ENCODE results near the gene GALNT8. TPM values are rescaled to one million over a fixed set of nuclear protein-coding genes. Genes with fewer than 3 reads are reported as not detected.

Gene GALNT8
- total RNA-seq, 4 donors from 2014 or later: 0.78 to 2.4 (median 1.5) TPM

DNA sequence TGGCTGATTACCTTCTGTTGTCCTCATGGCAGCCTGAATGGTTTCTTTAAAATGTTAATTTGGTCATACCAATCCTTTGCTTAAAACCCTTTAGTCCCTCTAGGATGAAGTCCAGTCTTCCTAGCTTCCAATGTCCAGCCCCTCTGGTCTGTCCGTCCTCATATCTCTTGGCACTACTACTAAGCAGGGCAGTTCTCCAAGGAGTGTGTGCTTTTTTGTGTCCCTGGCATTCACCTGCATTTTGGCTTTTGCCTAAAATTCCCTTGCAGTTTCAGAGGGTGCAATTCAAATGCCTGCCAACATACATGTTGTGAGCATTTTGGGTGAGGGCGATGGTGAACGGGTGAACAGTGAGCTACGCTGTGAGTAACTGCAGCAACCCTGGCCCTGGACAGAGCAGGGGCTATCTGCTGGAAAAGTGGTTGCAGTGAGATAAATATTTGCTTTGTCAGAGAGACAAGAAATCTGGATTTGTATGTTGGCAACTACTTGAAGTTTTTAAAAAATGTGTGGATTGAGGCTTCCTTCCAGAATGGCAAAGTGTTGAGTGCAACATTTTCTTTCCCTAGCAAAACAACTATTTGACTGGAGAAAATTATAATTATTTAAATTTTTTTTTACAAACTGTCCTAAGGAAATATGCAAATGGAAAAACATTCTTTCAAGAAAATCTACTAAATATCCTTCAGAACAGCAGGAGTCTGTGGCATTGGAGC is 14.6 kb downstream of the GALNT8 start:
- no peak for ATAC-seq
- WGBS, 2 donors (ENCODE audit: low coverage in 1 of 2): 52 to 61% methylated on average over 3 to 4 of the region's 4 CpGs
- Histone ChIP-seq H3K36me3 (no peaks in the 10 kb centered on the region), H3K4me1 (no peaks in the 10 kb centered on the region), H3K27ac (no peak overlapping the region), H3K9me3 (no peaks in the 10 kb centered on the region), H3K4me3 (no peak overlapping the region), H3K27me3 (no peaks in the 10 kb centered on the region)
- TF ChIP-seq, protein P1, sequence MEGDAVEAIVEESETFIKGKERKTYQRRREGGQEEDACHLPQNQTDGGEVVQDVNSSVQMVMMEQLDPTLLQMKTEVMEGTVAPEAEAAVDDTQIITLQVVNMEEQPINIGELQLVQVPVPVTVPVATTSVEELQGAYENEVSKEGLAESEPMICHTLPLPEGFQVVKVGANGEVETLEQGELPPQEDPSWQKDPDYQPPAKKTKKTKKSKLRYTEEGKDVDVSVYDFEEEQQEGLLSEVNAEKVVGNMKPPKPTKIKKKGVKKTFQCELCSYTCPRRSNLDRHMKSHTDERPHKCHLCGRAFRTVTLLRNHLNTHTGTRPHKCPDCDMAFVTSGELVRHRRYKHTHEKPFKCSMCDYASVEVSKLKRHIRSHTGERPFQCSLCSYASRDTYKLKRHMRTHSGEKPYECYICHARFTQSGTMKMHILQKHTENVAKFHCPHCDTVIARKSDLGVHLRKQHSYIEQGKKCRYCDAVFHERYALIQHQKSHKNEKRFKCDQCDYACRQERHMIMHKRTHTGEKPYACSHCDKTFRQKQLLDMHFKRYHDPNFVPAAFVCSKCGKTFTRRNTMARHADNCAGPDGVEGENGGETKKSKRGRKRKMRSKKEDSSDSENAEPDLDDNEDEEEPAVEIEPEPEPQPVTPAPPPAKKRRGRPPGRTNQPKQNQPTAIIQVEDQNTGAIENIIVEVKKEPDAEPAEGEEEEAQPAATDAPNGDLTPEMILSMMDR (IDR thresholded peaks at IDR 0.05): no peak
- TF ChIP-seq POLR2A (IDR thresholded peaks at IDR 0.05) (no peak), POLR2AphosphoS5 (IDR thresholded peaks at IDR 0.05) (no peak)

DNA sequence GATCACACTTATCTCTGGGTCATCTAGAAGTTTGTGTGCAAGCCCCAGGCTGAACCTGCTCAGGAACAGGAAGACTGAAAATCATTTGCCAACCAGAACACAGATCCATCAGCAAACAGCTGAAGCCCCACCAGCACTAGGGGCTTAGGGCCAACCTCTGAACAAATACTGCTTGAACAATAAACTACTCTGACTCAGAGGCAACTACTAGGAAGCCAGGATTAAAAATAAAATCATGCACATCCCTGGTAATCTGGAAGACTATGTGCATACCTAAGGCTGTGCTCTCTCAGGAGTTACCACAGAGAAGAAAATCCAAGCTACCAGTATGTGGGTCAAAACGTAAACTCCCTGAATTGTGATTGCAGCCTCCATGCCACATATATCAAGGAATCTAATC is 15.9 kb downstream of the GALNT8 start:
- Histone ChIP-seq H3K36me3 (no peaks in the 10 kb centered on the region), H3K4me3 (no peak overlapping the region), H3K27ac (peak overlapping the region in 1 of 4 donors; percentile 29), H3K9me3 (no peaks in the 10 kb centered on the region), H3K4me1 (no peaks in the 10 kb centered on the region), H3K27me3 (no peaks in the 10 kb centered on the region)
- TF ChIP-seq EP300 (IDR thresholded peaks at IDR 0.05) (no peak), POLR2A (IDR thresholded peaks at IDR 0.05) (no peak), POLR2AphosphoS5 (IDR thresholded peaks at IDR 0.05) (no peak)
- TF ChIP-seq, protein P1 (IDR thresholded peaks at IDR 0.05): no peak
- ATAC-seq: peak; percentile 71
- 33 to 57% methylated on average over 1 of the region's 1 CpG for WGBS, 2 donors (ENCODE audit: low coverage in 1 of 2)

DNA sequence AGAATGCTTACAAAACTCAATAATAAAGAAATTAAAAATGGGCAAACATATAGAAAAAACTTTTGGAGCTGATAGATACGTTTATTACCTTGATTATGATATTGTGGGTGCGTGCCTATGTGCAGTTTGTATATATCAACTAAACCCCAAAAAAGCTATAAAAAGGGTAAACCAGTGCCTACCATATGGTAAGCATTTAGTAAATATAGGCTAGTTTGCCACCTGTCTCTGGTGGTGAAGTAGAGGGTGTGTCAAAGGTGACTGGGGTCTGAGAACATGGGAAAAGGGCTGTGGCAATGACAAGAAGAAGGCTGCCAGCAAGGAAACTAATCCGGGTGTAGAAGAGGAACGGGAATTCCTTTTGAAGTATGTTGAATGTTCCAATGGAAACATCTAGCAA is 18.3 kb downstream of the GALNT8 start:
- Histone ChIP-seq H3K36me3 (no peaks in the 10 kb centered on the region), H3K9me3 (no peaks in the 10 kb centered on the region)
- 83 to 91% methylated on average over 4 of the region's 4 CpGs for WGBS, 2 donors (ENCODE audit: low coverage in 1 of 2)

DNA sequence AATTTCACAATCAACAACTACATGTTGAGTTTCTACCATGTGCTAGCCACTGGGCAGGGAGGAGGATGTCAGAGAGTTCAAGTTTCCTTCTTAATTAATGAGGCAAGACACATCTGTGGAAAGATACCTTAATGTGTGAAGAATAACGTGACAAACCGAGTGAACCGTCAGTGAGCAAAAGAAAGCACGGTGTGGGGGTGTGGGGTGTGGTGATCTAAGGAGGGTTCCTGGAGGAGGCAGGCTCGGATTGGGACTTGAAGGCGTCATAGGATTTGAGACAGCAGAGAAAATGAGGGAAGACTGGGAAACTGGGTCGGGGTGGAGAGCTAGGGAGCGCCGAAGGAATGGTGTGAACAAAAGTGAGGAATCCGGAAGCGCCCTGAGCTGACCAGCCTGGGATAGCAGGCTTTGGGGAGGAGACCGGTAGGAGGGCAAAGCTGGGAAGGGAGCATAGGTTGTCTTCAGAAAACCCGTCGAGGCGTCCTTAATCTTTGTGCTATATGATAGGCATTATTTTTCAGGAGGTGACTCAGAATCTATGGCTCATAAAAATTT is 22.3 kb downstream of the GALNT8 start:
- no peak overlapping the region for H3K4me3 ChIP-seq
- H3K27ac ChIP-seq: no peak overlapping the region
- no peaks in the 10 kb centered on the region for H3K9me3 ChIP-seq
- TF ChIP-seq EP300 (IDR thresholded peaks at IDR 0.05) (no peak), POLR2A (IDR thresholded peaks at IDR 0.05) (no peak), POLR2AphosphoS5 (IDR thresholded peaks at IDR 0.05) (no peak)
- TF ChIP-seq, protein P1 (IDR thresholded peaks at IDR 0.05): no peak
- no peak for ATAC-seq
- whole genome bisulfite sequencing, 2 donors (ENCODE audit: low coverage in 1 of 2): 70 to 71% methylated on average over 8 to 15 of the region's 15 CpGs
- H3K4me1 ChIP-seq: no peaks in the 10 kb centered on the region
- H3K27me3 ChIP-seq: no peaks in the 10 kb centered on the region
- no peaks in the 10 kb centered on the region for H3K36me3 ChIP-seq

More for the DNA sequence above, 18.3 kb downstream of the GALNT8 start:
- H3K27ac ChIP-seq: no peak overlapping the region
- ATAC-seq: no peak
- no peak overlapping the region for H3K4me3 ChIP-seq
- TF ChIP-seq EP300 (IDR thresholded peaks at IDR 0.05) (no peak), POLR2A (IDR thresholded peaks at IDR 0.05) (no peak), POLR2AphosphoS5 (IDR thresholded peaks at IDR 0.05) (no peak)
- TF ChIP-seq, protein P1 (IDR thresholded peaks at IDR 0.05): no peak
- H3K27me3 ChIP-seq: no peaks in the 10 kb centered on the region
- H3K4me1 ChIP-seq: no peaks in the 10 kb centered on the region

DNA sequence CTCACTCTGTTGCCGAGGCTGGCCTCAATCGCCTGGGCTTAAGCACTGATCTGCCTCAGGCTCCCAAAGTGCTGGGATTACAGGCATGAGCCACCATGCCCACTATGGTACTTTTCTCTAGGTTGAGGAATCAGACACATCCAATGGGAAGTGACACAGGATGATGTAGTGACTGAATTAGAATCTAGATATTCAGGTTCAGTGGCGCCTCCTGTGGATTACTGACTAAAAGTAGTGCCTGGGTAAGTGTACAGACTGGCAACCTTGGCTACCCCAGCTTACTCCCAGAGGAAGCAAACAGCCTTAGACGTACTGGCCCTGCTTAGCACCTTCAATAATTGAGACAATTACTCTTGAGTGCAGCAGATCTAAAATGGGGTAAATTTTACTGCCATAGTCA is 22.8 kb downstream of the GALNT8 start:
- no peaks in the 10 kb centered on the region for H3K9me3 ChIP-seq
- 69 to 95% methylated on average over 2 to 4 of the region's 4 CpGs for WGBS, 2 donors (ENCODE audit: low coverage in 1 of 2)

More for the DNA sequence above, 22.8 kb downstream of the GALNT8 start:
- no peak for TF ChIP-seq POLR2AphosphoS5 (IDR thresholded peaks at IDR 0.05)
- TF ChIP-seq EP300 (IDR thresholded peaks at IDR 0.05): no peak
- H3K27me3 ChIP-seq: no peaks in the 10 kb centered on the region
- no peak overlapping the region for H3K4me3 ChIP-seq
- H3K27ac ChIP-seq: no peak overlapping the region
- ATAC-seq: no peak
- H3K4me1 ChIP-seq: no peaks in the 10 kb centered on the region
- no peaks in the 10 kb centered on the region for H3K36me3 ChIP-seq
